ENCODE data around the gene MAPRE3. TPM values are rescaled to one million over a fixed set of nuclear protein-coding genes. Genes with fewer than 3 reads are reported as not detected.

MAPRE3 gene
- total and polyA plus RNA-seq, 9 of the 15 experiments (the other 6 are each of a cell fraction or from before 2014, with no cell fraction given): 0.70 to 43.2 (median 12.6) TPM

DNA sequence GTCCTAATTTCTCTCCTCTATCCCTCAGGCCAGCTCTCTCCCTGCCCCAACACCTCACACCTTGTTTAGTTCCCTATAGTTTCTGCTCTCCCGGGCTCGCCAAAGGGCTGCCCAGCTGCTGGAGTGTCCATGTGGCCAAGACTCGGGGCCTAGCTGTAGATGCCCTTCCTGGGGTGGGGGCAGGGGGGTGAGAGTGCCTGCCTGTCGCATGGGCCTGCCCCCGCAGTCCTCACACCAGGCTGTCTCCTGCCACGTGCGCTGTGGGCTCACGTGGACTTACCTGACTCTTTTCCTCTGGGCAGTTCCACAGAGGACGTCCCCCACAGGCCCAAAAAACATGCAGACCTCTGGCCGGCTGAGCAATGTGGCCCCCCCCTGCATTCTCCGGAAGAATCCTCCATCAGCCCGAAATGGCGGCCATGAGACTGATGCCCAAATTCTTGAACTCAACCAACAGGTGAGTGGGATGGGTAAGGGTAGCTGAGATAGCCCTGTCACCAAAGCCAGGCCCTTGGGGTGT is 54.9 kb downstream of the MAPRE3 start:
- H3K9me1 ChIP-seq (ENCODE audit: control insufficient read depth, insufficient read depth, low read length): no peaks in the 10 kb centered on the region
- H3K4me2 ChIP-seq (ENCODE audit: insufficient read depth, low read length): no peak overlapping the region
- POLR2A ChIA-PET: interaction anchor here (0.6 to 1.5 kb wide), 10 partner anchors 9 to 576 kb away, joined by 3 to 6 read pairs (median 3); no protein-coding TSS in a partner anchor
- H3K27ac ChIP-seq (ENCODE audit: extremely low read depth, low read depth, low read length): no peak overlapping the region
- H3K9me3 ChIP-seq (replicated peaks; ENCODE audit: control insufficient read depth, insufficient read depth, low read depth, low read length): no peaks in the 10 kb centered on the region
- WGBS (ENCODE audit: insufficient coverage, low coverage, missing lambda C conversion rate): 90% methylated on average over 10 of the region's 13 CpGs
- peaks cover 79% of the 10 kb centered on the region for H3K36me3 ChIP-seq (ENCODE audit: control insufficient read depth, insufficient read depth, low read length)
- H3K9ac ChIP-seq (ENCODE audit: insufficient read depth in 1 of 2, low read depth in 2 of 2, low read length in 2 of 2): no peak overlapping the region; a peak in 1 of 4 replicates
- TF ChIP-seq POLR2G (IDR thresholded peaks at IDR 0.05; ENCODE audit: low read depth, low read length) (peak; percentile 59), RBFOX2 (IDR thresholded peaks at IDR 0.05; ENCODE audit: low read depth, low read length) (0 out of 2 replicates have a peak, but pooled peaks have one; percentile 3), PHF21A (IDR thresholded peaks at IDR 0.05; ENCODE audit: borderline replicate concordance, low read depth) (no peak)
- no TSS peak for BruUV-seq (replicated peaks)
- no peak overlapping the region for H2AFZ ChIP-seq (ENCODE audit: low read depth, low read length)
- in situ Hi-C loops (cut with MboI) (no loop called here), intact Hi-C loops (cut with micrococcal nuclease) (no loop called here)
- no peaks in the 10 kb centered on the region for H3K27me3 ChIP-seq (ENCODE audit: control insufficient read depth in 2 of 2, insufficient read depth in 2 of 2, low read length in 2 of 2)
- CTCF ChIA-PET (ENCODE audit: low intra/inter-chr PET ratio): no interaction called here
- DNase-seq (ENCODE audit: extremely low read depth in 1 of 4, low spot score in 3 of 4): no peak
- peaks cover 18 to 42% of the 10 kb centered on the region in 2 experiments for H3K4me1 ChIP-seq (replicated peaks in 1 of 2; ENCODE audit: control insufficient read depth in 2 of 2, insufficient read depth in 2 of 2, low read length in 2 of 2)
- no peak for ATAC-seq
- 0 out of 2 replicates have a peak, but pooled peaks cover 7% of the 10 kb centered on the region for H4K20me1 ChIP-seq (replicated peaks; ENCODE audit: control insufficient read depth, insufficient read depth, low read length)
- no peak for FAIRE-seq
- peaks cover 17% of the 10 kb centered on the region for H3K79me2 ChIP-seq (ENCODE audit: control insufficient read depth, insufficient read depth, low read length)
- H3K4me3 ChIP-seq: no peak overlapping the region

All from K562 (cell line).